Lung (tissue), 12 donors: ENCODE measurements around the gene CRAMP1. TPM values are rescaled to one million over a fixed set of nuclear protein-coding genes. Genes with fewer than 3 reads are reported as not detected.

Experiments used
- ATAC-seq: fragments of 200-7000 bp; cut with Tn5 transposase; one replicate; pipeline ENCODE4 v1.9.1; 2020; ENCODE audit warnings: moderate number of reproducible peaks; ENCODE audit not compliant: insufficient read depth, low FRiP score
- DNase-seq, 3 donors: peaks; one replicate each; pipeline ENCODE4 v3.0.0-alpha.2; 2013 to 2017
- H3K27ac ChIP-seq, 2 donors: one replicate each; pipeline ENCODE4 v1.5.1; 2013; ENCODE audit warnings: mild to moderate bottlenecking in 2 of 2, moderate library complexity in 2 of 2, control low read depth in 1 of 2, inconsistent platforms in 1 of 2, low read depth in 1 of 2, low read length in 1 of 2
- H3K27me3 ChIP-seq, 3 donors: one replicate each; pipeline ENCODE4 v1.5.1; 2013; ENCODE audit warnings: low read length in 2 of 3; ENCODE audit not compliant: control insufficient read depth in 3 of 3, insufficient read depth in 3 of 3
- H3K36me3 ChIP-seq, 4 donors: one replicate each; pipeline ENCODE4 v1.5.1; 2013; ENCODE audit warnings: low read length in 4 of 4, mild to moderate bottlenecking in 1 of 4, moderate library complexity in 1 of 4; ENCODE audit not compliant: control insufficient read depth in 4 of 4, insufficient read depth in 4 of 4
- H3K4me1 ChIP-seq, 5 donors: one replicate each; pipeline ENCODE4 v1.5.1; 2013; ENCODE audit warnings: low read length in 5 of 5, mild to moderate bottlenecking in 2 of 5, moderate library complexity in 1 of 5; ENCODE audit not compliant: control insufficient read depth in 5 of 5, insufficient read depth in 5 of 5
- H3K4me3 ChIP-seq: one replicate; pipeline ENCODE4 v1.5.1; 2013; ENCODE audit warnings: mild to moderate bottlenecking, control low read depth, moderate library complexity
- H3K9ac ChIP-seq, 2 donors: one replicate each; pipeline ENCODE4 v1.5.1; 2013; ENCODE audit warnings: low read length in 2 of 2, control low read depth in 1 of 2; ENCODE audit not compliant: insufficient read depth in 1 of 2
- H3K9me3 ChIP-seq, 4 donors: one replicate each; pipeline ENCODE4 v1.5.1; 2013; ENCODE audit warnings: low read length in 3 of 4, mild to moderate bottlenecking in 1 of 4, moderate library complexity in 1 of 4; ENCODE audit not compliant: control insufficient read depth in 4 of 4, insufficient read depth in 3 of 4
- WGBS, 2 donors: extraction: QIAGEN DNeasy Blood & Tissue Kit; methylation state at CpG; one replicate each; pipeline ENCODE4 v1.1.7; 2013; 5-methylcytosine and 5-hydroxymethylcytosine counted together
- polyA plus RNA-seq, 2 donors: library from polyadenylated mRNA; stranded (reverse); fragments of 200-250 nt; gene quantifications; one replicate each; pipeline ENCODE4 v1.2.1, GENCODE V29; 2013
- total RNA-seq, 2 donors: library from RNA; depleted of rRNA in 1 of 2; stranded (reverse); fragments of >200 nt in 1 of 2; gene quantifications; one replicate each; pipeline ENCODE4 v1.2.1, GENCODE V29; 2014 to 2021
- TF ChIP-seq, protein P1 (sequence below): IDR thresholded peaks from 2 replicates; pipeline ENCODE4 v1.5.1; 2012; ENCODE audit warnings: mild to moderate bottlenecking; ENCODE audit errors: control extremely low read depth, extremely low read depth
- donor health status: control.
- donor health status: control.
- donor health status: Bipolar disorder and iron deficiency.
- donor health status: healthy.
- donor health status: DM: yes; HTN: yes; CAD: no.

CRAMP1 gene
- total and polyA plus RNA-seq, 4 donors = 6.6 to 20.4 (median 12.5) TPM

- H3K27me3 ChIP-seq = no peaks in the 10 kb centered on the region
- WGBS, 2 donors = 90 to 92% methylated on average over 6 of the region's 6 CpGs
- H3K9me3 ChIP-seq = no peaks in the 10 kb centered on the region
- TF ChIP-seq, protein P1, sequence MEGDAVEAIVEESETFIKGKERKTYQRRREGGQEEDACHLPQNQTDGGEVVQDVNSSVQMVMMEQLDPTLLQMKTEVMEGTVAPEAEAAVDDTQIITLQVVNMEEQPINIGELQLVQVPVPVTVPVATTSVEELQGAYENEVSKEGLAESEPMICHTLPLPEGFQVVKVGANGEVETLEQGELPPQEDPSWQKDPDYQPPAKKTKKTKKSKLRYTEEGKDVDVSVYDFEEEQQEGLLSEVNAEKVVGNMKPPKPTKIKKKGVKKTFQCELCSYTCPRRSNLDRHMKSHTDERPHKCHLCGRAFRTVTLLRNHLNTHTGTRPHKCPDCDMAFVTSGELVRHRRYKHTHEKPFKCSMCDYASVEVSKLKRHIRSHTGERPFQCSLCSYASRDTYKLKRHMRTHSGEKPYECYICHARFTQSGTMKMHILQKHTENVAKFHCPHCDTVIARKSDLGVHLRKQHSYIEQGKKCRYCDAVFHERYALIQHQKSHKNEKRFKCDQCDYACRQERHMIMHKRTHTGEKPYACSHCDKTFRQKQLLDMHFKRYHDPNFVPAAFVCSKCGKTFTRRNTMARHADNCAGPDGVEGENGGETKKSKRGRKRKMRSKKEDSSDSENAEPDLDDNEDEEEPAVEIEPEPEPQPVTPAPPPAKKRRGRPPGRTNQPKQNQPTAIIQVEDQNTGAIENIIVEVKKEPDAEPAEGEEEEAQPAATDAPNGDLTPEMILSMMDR = no peak
- no peak overlapping the region for H3K4me3 ChIP-seq
- H3K27ac ChIP-seq = no peak overlapping the region
- no peak overlapping the region for H3K9ac ChIP-seq
- ATAC-seq = no peak
- peaks cover 0 to 33% (median 10%) of the 10 kb centered on the region in 4 donors for H3K36me3 ChIP-seq
- DNase-seq = no peak
- no peaks in the 10 kb centered on the region for H3K4me1 ChIP-seq
These were observed 14.2 kb downstream of the CRAMP1 start for GRCh38 chr16:1626327-1626726.

GRCh38 chr16:1626776-1627175 is 14.6 kb downstream of the CRAMP1 start:
- Histone ChIP-seq H3K4me1 (no peaks in the 10 kb centered on the region), H3K4me3 (no peak overlapping the region), H3K9ac (no peak overlapping the region), H3K27me3 (no peaks in the 10 kb centered on the region), H3K36me3 (peaks cover under 1 to 31% (median 11%) of the 10 kb centered on the region in 4 donors), H3K9me3 (no peaks in the 10 kb centered on the region), H3K27ac (no peak overlapping the region)
- ATAC-seq = no peak
- WGBS, 2 donors = 96 to 98% methylated on average over 9 of the region's 9 CpGs
- TF ChIP-seq, protein P1 = no peak
- no peak for DNase-seq

GRCh38 chr16:1630450-1631213 is 18.5 kb downstream of the CRAMP1 start:
- Histone ChIP-seq H3K27me3 (no peaks in the 10 kb centered on the region), H3K4me3 (no peak overlapping the region), H3K9ac (no peak overlapping the region), H3K36me3 (peaks cover 15 to 53% (median 37%) of the 10 kb centered on the region in 4 donors), H3K27ac (no peak overlapping the region), H3K4me1 (no peaks in the 10 kb centered on the region), H3K9me3 (no peaks in the 10 kb centered on the region)
- 92 to 95% methylated on average over 20 of the region's 20 CpGs for WGBS, 2 donors
- ATAC-seq (no peak), DNase-seq (no peak)
- TF ChIP-seq, protein P1 = no peak

GRCh38 chr16:1631230-1631629 is 19.1 kb downstream of the CRAMP1 start:
- H3K9me3 ChIP-seq = no peaks in the 10 kb centered on the region
- no peak overlapping the region for H3K4me3 ChIP-seq
- H3K27me3 ChIP-seq = no peaks in the 10 kb centered on the region
- TF ChIP-seq, protein P1 = no peak
- H3K9ac ChIP-seq = no peak overlapping the region
- H3K27ac ChIP-seq = no peak overlapping the region
- H3K4me1 ChIP-seq = no peaks in the 10 kb centered on the region
- DNase-seq = no peak
- WGBS, 2 donors = 91 to 94% methylated on average over 9 of the region's 9 CpGs
- peaks cover 15 to 49% (median 37%) of the 10 kb centered on the region in 4 donors for H3K36me3 ChIP-seq
- no peak for ATAC-seq
